ENCODE measurements around the gene DEPP1.

- TF ChIP-seq POLR2AphosphoS5 (IDR thresholded peaks at IDR 0.05; ENCODE audit: low read depth, low read length) (no peak), TAF1 (IDR thresholded peaks at IDR 0.05; ENCODE audit: borderline replicate concordance, insufficient read depth, low read length) (no peak), REST (IDR thresholded peaks at IDR 0.05; ENCODE audit: insufficient read depth in 1 of 2, low read depth in 2 of 2, low read length in 2 of 2) (no peak), FOXP2 (optimal IDR thresholded peaks at IDR 0.05; ENCODE audit: borderline replicate concordance, extremely low read depth, extremely low read length, insufficient read depth) (no peak), SIN3A (IDR thresholded peaks at IDR 0.05; ENCODE audit: borderline replicate concordance, insufficient read depth, low read length) (no peak)
Observed at GRCh38 chr10:44983895-44984278, 5.3 kb upstream of the DEPP1 start.
